ENCODE data around the gene BEGAIN.

- TF ChIP-seq CTCF (IDR thresholded peaks at IDR 0.05) (no peak), POLR2A (IDR thresholded peaks at IDR 0.05) (no peak)
Measured at GRCh38 chr14:100607611-100607956, 20.4 kb upstream of the BEGAIN start.

All from thyroid gland (tissue), 4 donors.